Measurements from ENCODE around the gene DAZL. TPM values are rescaled to one million over a fixed set of nuclear protein-coding genes. Genes with fewer than 3 reads are reported as not detected.
A peak's percentile ranks its signal among the peaks of the same experiment; 100 is the strongest.

DAZL gene
- total RNA-seq, 6 experiments from 2014 or later = not detected

- Mint-ChIP-seq H3K27ac (no peak overlapping the region), H3K36me3 (ENCODE audit: low read depth) (no peaks in the 10 kb centered on the region), H3K9me3 (no peaks in the 10 kb centered on the region), H3K27me3 (ENCODE audit: insufficient read depth) (no peaks in the 10 kb centered on the region; the same call in 1 of the 2 replicates), H3K4me3 (no peak overlapping the region), H3K4me1 (ENCODE audit: low read depth) (peaks cover 30% of the 10 kb centered on the region)
- TF ChIP-seq, protein P1, sequence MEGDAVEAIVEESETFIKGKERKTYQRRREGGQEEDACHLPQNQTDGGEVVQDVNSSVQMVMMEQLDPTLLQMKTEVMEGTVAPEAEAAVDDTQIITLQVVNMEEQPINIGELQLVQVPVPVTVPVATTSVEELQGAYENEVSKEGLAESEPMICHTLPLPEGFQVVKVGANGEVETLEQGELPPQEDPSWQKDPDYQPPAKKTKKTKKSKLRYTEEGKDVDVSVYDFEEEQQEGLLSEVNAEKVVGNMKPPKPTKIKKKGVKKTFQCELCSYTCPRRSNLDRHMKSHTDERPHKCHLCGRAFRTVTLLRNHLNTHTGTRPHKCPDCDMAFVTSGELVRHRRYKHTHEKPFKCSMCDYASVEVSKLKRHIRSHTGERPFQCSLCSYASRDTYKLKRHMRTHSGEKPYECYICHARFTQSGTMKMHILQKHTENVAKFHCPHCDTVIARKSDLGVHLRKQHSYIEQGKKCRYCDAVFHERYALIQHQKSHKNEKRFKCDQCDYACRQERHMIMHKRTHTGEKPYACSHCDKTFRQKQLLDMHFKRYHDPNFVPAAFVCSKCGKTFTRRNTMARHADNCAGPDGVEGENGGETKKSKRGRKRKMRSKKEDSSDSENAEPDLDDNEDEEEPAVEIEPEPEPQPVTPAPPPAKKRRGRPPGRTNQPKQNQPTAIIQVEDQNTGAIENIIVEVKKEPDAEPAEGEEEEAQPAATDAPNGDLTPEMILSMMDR (IDR thresholded peaks at IDR 0.05) = no peak
- DNase-seq = no peak
These were observed 4.8 kb upstream of the DAZL start for GRCh38 chr3:16609927-16610580.

- Mint-ChIP-seq H3K27me3 (ENCODE audit: insufficient read depth) (no peaks in the 10 kb centered on the region; the same call in 1 of the 2 replicates), H3K4me1 (ENCODE audit: low read depth) (peaks cover 30% of the 10 kb centered on the region), H3K27ac (no peak overlapping the region), H3K9me3 (no peaks in the 10 kb centered on the region), H3K36me3 (ENCODE audit: low read depth) (no peaks in the 10 kb centered on the region), H3K4me3 (no peak overlapping the region)
- DNase-seq = no peak
- TF ChIP-seq, protein P1 (IDR thresholded peaks at IDR 0.05) = no peak
These were observed 3.6 kb upstream of the DAZL start for GRCh38 chr3:16608816-16609215.

DNA sequence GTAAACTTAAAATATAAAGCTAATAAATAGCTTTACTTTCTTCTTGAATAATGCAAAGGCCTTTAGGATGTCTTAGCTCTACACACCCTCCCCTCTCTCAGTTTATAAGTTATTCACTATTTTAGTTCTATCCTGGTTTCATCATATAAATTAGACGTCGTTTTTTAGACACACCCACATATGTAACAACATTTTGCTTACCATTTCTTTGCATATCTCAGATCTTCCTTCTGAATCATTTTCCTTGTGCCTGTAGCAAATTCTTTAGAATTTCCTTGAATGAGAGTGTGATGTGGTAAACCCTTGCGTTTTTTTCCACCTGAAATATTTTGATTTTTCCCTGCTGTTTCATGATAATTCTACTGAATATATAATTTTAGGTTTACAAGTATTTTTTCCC lies 2.5 kb upstream of the DAZL start:
- TF ChIP-seq, protein P1 (IDR thresholded peaks at IDR 0.05) = no peak
- Mint-ChIP-seq H3K9me3 (no peaks in the 10 kb centered on the region), H3K4me1 (ENCODE audit: low read depth) (peaks cover 30% of the 10 kb centered on the region), H3K27ac (no peak overlapping the region), H3K27me3 (ENCODE audit: insufficient read depth) (no peaks in the 10 kb centered on the region; the same call in 1 of the 2 replicates), H3K4me3 (no peak overlapping the region), H3K36me3 (ENCODE audit: low read depth) (no peaks in the 10 kb centered on the region)
- DNase-seq = peak; percentile 21

- no peak overlapping the region for H3K27ac Mint-ChIP-seq
- H3K27me3 Mint-ChIP-seq (ENCODE audit: insufficient read depth) = no peaks in the 10 kb centered on the region
- DNase-seq = peak; percentile 46
- no peak overlapping the region for H3K4me3 Mint-ChIP-seq
- no peaks in the 10 kb centered on the region for H3K36me3 Mint-ChIP-seq (ENCODE audit: low read depth)
- no peaks in the 10 kb centered on the region for H3K9me3 Mint-ChIP-seq
- TF ChIP-seq, protein P1 (IDR thresholded peaks at IDR 0.05) = no peak
- peaks cover 30% of the 10 kb centered on the region for H3K4me1 Mint-ChIP-seq (ENCODE audit: low read depth)
These were observed 1.2 kb upstream of the DAZL start for GRCh38 chr3:16606398-16606797.

GRCh38 chr3:16605966-16606365 lies 743 bp upstream of the DAZL start:
- H3K9me3 Mint-ChIP-seq = no peaks in the 10 kb centered on the region
- H3K27ac Mint-ChIP-seq = no peak overlapping the region
- H3K4me3 Mint-ChIP-seq = no peak overlapping the region
- TF ChIP-seq, protein P1 (IDR thresholded peaks at IDR 0.05) = no peak
- DNase-seq = no peak
- H3K36me3 Mint-ChIP-seq (ENCODE audit: low read depth) = no peaks in the 10 kb centered on the region
- peaks cover 34% of the 10 kb centered on the region for H3K4me1 Mint-ChIP-seq (ENCODE audit: low read depth)
- H3K27me3 Mint-ChIP-seq (ENCODE audit: insufficient read depth) = no peaks in the 10 kb centered on the region
